Measurements from ENCODE around the gene EFTUD2.
"Not testable (repeated sequence)": the region's sequence is repeated elsewhere in the genome, so short reads cannot be mapped to it uniquely, and the experiment has no call there.

EFTUD2 gene

DNA sequence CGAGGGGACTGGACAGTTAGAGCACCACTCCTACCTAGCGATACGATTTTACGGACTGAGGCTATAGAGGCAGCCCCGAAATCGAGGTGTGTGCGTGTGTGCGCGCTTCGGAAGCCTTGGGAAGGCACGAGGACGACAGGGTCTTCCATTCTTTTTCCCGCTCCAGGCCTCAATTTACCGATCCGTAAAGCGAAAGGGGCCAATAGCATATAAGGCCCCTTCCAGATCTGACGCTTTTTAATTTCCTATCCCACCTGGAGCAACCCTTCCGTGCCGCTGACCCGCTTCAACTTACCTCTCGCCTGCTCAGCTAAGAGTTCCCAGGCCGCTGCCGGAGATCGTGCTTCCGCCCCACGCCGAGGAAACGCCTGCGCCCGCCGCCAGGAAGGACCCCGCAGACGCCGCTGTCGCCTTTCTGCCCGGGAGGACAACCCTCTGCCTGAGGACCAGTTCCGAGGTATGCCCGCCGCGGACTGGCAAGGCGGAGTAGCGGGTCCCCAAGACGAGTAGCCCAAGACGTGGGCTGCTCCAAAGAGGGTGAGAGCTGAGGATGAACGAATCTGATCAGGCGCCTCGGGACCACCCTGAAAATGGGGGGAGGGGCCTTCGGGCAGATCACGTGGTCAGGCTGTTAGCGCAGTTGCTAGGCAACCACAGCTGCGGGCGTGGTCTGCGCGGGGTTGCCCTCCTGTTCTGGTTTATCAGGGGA is at the start of gene EFTUD2:
Gene EFTUD2 (minus strand): TSS at position 372 of the 709 bp plus-strand sequence. CDS start 4,924 bp downstream, outside the sequence.
- peak; percentile 82 to 90 (median 87) for DNase-seq (ENCODE audit: low read depth in 3 of 3, low spot score in 1 of 3)

- DNase-seq (ENCODE audit: low read depth in 3 of 3, low spot score in 1 of 3) = no peak
These were observed 49.1 kb upstream of the EFTUD2 start for GRCh38 chr17:44948315-44948795.

DNA sequence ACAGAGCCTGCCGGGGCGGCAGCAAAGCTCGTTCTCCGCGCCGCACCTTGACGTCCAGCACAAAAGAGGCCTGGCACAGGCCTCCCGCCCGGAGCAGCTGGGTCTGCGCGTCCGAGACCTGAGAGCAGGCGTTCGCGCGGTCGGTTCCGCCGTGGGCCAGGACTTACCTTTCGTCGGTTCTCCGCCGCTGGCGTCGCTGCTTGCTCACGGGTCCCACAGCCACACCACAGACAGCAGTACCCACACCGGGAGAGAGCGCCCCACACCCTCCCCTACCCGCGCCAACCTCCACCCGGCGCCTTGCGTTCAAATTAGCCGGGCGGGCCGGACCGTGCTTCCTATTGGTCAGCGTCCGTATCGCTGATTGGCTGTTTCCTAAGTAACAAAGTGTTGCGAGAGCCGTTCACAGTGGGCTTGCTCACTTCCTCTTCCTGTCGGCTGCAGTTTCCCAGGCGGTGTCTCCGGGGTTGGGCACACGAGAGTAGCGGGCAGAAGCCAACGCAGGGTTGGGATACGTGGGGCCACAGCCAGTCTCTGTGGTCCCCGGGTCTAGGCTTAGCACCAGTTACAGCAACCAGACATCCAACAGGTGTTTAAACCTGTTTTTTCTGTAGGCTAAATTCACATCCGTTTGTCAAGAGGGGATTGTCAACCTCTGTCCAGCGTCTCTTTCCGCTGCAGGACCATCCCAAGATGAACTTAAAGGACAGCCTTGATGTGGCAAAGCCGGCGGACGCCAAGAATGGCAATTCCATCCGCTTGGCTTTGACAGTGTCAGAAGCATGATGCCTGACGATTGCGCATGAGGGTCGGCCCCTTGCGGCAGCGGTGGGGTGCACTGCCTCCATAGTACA is 48.4 kb upstream of the EFTUD2 start, which contains the start of gene KIF18B:
Gene KIF18B (minus strand): TSS at position 313 of the 854 bp plus-strand sequence. CDS start 11,429 bp downstream, outside the sequence.
- DNase-seq (ENCODE audit: low read depth in 3 of 3, low spot score in 1 of 3) = peak; percentile 64 to 78 (median 74)

- DNase-seq (ENCODE audit: low read depth in 3 of 3, low spot score in 1 of 3) = not testable (repeated sequence)
These were observed 46.4 kb upstream of the EFTUD2 start for GRCh38 chr17:44945652-44946051.

- DNase-seq (ENCODE audit: low read depth in 3 of 3, low spot score in 1 of 3) = no peak
These were observed 43.2 kb upstream of the EFTUD2 start for GRCh38 chr17:44942456-44942855.

DNA sequence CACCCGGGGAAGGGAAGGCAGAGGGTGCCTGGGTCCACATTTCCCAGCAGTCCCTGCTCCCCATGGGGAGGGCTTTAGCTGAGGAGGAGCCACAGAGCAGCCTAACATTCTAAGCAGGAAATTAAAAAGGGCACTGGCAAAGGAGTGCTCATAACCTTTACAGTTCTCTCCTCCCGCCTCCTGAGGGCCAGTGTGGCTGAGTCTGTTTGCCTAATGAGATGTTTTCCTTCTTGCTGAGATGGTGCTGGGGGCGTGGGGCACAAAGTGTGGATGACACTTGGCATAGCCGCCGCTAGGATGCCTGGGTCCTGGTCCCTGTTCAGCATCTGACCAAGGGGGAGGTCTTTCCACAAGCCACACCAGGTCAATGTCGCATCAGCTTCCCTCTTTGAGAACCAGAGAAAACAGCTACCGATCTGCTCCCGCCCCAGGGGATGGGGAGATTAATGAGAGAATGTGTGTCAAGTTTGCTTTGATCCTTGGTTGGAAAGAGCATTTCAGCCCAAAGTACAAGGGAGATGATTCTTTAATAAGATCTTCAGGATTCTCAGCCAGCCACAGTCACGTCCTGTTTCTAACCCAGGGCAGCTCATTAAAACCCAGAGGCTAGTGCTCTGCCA is 42.6 kb upstream of the EFTUD2 start:
- no peak for DNase-seq (ENCODE audit: low read depth in 3 of 3, low spot score in 1 of 3)

- no peak for DNase-seq (ENCODE audit: low read depth in 3 of 3, low spot score in 1 of 3)
These were observed 41.5 kb upstream of the EFTUD2 start for GRCh38 chr17:44940768-44941167.

- DNase-seq (ENCODE audit: low read depth in 3 of 3, low spot score in 1 of 3) = no peak
These were observed 41.1 kb upstream of the EFTUD2 start for GRCh38 chr17:44940317-44940716.

GRCh38 chr17:44935116-44935515 is 35.9 kb upstream of the EFTUD2 start:
- DNase-seq (ENCODE audit: low read depth in 3 of 3, low spot score in 1 of 3) = no peak

- no peak for DNase-seq (ENCODE audit: low read depth in 3 of 3, low spot score in 1 of 3)
These were observed 35.5 kb upstream of the EFTUD2 start for GRCh38 chr17:44934745-44935105.

DNA sequence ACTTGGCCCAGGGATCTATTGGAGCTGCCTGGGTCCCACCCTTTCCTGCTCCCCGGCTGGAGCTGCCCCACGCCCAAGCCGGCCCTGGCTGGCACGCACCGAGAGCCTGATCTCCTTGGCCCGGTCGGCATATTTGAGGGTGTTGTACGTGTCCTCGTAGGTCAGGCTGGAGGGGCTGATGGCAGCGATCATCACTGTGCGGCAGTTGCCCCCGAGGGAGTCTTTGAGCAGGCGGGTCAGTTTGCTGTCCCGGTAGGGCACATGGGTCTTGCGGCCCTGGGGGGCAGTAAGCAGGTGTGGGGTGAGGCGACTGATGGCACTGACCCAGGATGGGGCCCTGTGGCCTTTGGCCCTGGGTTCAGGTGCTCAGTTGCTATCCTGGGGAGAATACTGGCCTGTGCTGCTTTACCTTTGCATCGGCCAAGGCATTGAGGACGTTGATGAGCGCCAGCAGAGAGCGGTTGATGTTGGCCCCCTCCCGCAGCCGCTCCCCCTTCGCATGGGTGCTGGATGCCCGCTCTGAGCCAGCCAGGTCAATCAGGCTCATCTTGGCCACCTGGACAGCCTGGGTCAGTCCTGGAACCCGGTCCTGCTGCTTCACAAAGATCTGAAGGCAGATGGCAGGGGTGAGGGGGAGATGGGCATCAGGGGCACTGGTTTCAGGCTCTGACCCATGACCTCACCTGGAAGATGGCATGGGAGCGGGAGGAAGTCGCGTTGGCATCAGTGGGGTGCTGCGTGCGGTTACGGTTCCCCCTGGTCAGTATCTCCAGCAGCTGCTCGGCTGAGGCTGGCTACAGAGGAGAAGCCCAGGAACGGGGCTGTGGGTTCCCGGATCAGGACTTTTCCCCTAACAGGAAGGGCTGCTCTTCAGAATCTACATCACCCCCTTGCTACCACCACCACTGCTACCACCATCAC is 34.8 kb upstream of the EFTUD2 start:
- DNase-seq (ENCODE audit: low read depth in 3 of 3, low spot score in 1 of 3) = no peak

GRCh38 chr17:44932787-44933097 is 33.5 kb upstream of the EFTUD2 start:
- no peak for DNase-seq (ENCODE audit: low read depth in 3 of 3, low spot score in 1 of 3)

DNA sequence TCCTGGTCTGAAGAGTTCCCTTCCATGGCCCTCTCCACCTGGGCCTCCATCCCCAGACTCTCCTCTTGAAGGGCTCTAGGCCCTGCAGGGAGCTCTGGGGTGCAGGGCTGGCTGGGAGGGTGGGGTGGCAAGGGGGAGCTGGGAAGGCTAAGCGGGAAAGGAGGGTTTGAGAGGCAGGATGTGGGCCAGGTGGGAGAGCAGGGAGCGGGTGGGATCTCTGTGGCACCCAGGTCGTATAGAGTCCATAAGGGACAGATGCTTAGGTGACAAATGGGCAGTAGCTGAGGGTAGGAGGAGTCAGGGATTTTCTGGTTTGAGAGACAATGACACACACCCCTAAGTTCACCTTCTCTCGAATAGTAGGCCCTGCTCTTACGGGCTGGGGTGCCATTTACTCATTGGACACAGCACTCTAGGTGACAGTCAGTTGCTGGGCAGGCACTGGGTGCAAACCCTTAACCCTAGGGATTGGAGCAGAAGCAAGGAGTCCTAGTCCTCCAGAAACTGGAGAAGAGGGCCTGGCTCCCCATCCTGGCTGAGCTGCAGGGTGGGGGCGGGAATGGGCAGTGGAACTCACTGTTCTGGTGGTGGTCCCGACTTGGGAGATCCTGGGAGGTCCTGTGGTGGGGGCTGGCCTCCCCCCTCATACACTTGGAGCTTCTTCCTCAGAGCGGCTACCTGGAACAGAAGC is 33.0 kb upstream of the EFTUD2 start:
- DNase-seq (ENCODE audit: low read depth in 3 of 3, low spot score in 1 of 3) = no peak

DNA sequence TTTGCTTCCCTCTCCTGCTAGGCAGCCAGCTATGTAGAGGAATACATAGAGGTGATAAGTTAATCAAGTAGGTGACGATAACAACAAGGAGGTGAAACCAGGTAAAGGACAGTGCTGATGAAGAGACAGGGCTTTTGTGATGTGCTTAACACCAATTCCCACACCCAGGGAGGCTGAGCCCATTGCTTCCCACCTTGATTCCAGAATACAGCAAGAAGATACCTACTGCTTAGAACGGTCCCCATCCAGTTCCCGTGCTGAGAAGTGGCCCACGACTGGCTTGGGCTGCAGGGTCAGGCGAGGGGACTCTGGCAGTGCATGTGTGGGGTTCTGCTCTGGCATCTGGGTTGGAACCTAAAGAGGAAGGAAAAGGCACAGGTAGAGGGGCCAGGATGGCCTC is 32.1 kb upstream of the EFTUD2 start:
- no peak for DNase-seq (ENCODE audit: low read depth in 3 of 3, low spot score in 1 of 3)

DNA sequence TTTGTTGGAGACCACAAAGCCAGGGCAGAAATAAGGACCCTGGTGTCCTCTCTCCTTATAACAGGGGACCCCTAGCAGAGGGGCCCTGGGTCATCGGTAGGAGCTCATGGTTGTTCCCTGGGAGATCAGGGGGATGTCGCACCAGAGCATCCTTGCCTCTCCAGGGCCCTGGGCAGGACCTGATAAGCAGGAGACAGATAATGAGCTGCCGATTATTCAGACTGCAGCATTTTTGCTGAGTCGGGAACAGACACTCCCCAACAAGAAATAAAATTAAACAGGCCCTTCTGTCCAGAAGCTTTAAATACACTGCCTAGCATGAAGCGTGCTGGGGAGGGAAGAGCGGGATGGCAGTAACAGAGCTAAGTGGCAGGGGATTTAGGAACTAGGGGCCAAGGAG is 31.4 kb upstream of the EFTUD2 start:
- no peak for DNase-seq (ENCODE audit: low read depth in 3 of 3, low spot score in 1 of 3)

DNA sequence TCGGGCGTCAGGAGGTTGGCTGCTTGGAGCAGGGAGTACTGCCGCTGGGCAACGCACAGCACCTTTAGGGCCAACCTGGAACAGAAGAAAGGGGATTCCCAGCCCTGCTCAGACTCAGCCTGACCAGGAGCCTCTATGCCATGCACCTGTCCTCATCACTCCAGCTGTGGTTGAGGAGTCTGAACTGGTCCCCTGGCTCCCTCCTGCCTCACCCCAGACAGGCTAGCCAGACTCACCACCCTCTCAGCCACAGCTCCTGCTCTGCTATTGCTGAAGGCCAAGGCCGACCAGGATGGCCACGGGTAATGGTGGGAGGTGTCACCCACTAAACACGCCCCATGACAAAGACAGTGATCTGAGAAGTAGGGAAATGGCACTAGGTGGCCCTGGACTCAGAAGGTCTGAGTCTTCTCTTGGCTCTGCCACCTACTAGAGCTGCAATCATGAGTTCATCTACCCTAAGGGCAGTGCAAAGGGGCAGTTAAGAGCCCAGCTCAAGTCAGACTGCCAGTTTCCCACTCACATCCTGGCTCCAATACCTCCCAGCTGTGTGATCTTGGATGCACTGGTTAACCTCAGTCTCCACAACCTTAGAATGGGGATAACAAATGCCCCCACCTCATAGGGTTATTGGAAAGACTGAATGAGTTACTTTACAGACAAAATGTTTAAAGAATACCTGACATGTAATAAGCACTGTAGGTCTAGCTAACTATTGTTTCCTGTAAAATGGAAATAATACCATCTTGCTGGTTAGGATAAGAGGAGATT is 29.9 kb upstream of the EFTUD2 start:
- DNase-seq (ENCODE audit: low read depth in 3 of 3, low spot score in 1 of 3) = no peak

DNA sequence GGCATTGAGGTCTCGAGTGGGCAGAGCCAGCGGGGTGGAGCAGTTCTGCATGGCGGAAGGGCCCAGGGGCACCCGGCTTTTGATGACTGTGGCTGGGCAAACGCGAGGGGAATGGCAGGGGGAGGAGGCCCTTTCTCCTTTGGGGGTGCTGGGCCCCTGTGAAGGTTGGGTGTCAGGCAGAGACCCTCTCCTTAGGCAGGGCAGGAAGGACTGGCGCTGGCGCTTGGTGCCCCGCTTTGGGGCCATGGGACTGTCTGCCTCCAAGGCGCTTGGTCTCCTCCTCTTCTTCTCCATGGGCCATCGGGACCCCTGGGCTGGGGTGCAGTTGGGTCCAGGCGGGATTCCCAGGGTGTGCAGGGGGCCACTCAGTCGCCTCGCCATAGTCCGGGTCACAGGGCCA is 28.9 kb upstream of the EFTUD2 start:
- DNase-seq (ENCODE audit: low read depth in 3 of 3, low spot score in 1 of 3) = no peak

DNA sequence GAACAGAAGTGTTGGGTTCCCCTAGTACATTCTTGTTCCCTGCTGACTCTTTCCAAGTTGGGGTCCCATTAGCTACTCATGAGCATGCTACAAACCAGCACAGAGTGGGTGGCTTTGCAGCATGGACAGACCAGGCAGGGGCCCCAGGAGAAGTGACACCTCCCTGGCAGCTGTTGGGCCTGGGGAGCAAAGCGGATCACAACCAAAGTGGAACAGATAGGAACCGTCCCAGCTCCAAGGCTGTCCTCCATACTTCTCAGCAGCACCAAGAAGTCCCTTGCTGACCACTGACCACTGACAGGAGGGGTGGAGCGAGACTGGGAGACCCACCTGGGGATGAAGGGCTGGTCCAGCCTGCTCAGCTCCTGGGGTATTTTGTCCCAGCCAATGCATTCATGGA is 28.5 kb upstream of the EFTUD2 start:
- no peak for DNase-seq (ENCODE audit: low read depth in 3 of 3, low spot score in 1 of 3)

DNA sequence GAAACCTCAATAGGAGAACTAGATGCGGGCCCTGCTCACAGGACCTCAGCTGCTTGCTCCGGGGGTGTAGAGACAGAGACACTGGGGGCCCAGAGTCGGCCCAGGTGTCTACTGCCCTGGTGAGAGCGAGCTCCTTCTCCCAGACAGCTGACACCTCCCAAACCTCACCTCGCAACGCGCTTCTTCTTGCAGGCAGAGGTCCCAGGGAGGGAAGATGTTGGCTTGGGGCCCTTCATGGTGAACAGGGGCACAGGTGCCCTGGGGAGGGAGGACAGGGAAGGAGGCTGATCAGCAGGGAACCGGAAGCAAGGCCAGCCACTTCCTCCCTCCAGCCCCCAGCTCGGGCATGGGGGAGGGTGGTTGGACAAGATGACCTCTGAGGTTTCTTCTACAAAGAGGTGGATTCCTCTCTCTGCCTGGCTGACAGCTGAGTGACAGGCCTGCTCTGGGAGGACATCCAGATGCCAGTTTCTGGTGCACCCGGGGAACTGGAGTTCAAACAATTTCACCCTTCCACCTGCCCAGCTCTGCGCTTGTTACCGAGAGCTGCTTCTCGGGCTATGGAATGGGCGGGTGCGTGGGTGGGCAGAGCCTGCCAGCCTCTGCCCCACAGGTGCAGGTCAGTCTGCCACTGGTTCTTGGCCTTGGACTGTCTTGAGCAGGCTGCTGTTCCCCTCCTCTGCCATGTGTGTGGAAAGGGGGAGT is 27.7 kb upstream of the EFTUD2 start:
- DNase-seq (ENCODE audit: low read depth in 3 of 3, low spot score in 1 of 3) = no peak
